Choroid plexus epithelial cell (primary cell): ENCODE results near the gene SCLY.

ENCODE experiments used
- DNase-seq: peaks from one replicate; pipeline ENCODE4 v3.0.0-alpha.2; 2010; ENCODE audit warnings: low read depth
- H3K4me3 ChIP-seq: 2 replicates; pipeline ENCODE4 v1.5.1; 2011; ENCODE audit warnings: low read depth, mild to moderate bottlenecking, control low read depth, low read length, moderate library complexity
- TF ChIP-seq, protein P1 (sequence below): conservative IDR thresholded peaks from 2 replicates; pipeline ENCODE4 v1.5.1; 2011; ENCODE audit warnings: low read depth, mild to moderate bottlenecking, control low read depth, inconsistent platforms, low read length, moderate library complexity

Gene SCLY

DNA sequence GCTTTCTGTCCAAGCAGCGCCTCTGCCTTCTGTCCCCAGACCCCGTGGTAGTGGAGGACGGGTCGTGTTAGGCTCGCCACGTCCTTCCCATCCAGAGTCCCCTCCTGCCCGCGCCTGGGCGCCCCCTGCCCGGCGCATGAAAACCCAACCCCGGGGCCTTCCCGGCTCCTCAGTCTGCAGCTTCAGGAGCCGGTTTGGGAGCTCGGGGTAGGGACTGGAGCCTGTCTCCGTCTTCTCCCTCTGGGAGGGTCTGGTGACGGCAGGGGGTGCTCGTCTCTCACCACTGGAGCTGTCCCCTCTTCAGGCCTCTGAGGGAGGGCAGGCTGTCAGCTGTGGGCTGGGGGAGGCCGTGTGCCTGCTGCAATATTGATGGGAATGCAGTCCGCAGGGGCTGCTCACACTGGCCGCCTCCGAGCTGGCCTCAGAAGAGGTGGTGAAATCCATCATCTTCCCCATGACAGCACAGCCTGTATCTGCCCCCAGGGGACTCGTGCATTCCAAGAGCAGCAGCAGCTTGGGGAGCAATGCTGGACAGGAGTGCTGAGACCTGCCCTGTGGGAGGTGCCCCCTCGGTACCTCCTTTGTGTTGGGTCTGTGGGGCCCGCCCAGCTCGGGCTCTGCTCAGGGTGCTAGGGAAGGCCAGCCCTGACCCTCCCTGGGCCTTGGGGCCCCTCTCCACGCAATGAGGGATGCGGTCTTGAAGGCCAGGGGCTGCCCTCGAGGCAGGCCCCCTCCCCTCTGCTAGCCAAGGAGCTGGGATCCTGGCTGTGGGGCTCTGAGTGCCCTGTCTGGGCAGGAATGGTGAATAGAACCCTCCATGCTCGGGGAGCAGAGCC, 59.9 kb downstream of the SCLY start:
- peak; percentile 36 for DNase-seq
- H3K4me3 ChIP-seq, result no peak overlapping the region
- TF ChIP-seq, protein P1, sequence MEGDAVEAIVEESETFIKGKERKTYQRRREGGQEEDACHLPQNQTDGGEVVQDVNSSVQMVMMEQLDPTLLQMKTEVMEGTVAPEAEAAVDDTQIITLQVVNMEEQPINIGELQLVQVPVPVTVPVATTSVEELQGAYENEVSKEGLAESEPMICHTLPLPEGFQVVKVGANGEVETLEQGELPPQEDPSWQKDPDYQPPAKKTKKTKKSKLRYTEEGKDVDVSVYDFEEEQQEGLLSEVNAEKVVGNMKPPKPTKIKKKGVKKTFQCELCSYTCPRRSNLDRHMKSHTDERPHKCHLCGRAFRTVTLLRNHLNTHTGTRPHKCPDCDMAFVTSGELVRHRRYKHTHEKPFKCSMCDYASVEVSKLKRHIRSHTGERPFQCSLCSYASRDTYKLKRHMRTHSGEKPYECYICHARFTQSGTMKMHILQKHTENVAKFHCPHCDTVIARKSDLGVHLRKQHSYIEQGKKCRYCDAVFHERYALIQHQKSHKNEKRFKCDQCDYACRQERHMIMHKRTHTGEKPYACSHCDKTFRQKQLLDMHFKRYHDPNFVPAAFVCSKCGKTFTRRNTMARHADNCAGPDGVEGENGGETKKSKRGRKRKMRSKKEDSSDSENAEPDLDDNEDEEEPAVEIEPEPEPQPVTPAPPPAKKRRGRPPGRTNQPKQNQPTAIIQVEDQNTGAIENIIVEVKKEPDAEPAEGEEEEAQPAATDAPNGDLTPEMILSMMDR, result peak; percentile 45

DNA sequence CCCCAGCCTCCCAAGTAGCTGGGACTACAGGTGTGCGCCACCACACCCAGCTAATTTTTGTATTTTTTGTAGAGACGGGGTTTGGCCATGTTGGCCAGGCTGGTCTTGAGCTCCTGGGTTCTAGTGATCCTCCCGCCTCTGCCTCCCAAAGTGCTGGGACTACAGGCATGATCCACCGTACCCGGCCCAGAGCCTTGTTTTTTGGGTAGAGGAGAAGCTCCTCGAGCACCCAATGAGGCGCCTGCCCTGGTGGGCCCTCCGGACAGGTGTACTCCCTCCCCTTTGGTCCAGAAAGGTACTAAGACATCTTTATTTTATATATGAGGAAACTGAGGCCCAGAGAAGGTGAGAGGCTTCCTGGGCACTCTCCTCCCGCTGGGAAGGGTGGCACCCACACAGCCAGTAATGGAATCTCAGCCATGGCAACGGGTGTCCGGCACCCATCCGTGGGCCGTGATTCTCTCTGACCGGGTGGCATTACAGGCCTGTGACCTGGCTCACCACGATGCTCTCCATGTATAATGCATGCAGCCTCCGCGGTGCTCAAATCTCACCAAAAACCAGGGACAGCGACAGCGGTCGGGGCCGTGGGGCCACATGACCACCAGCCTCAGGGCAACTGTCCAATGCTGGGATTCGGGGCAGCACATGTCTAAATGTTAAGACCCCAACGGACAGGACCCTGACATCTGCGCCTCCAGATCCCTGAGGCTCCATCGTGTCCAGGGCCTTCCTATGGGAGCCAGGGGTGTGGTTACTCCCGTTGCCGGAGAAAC, 60.9 kb downstream of the SCLY start:
- no peak for DNase-seq
- no peak overlapping the region for H3K4me3 ChIP-seq
- TF ChIP-seq, protein P1, result no peak

DNA sequence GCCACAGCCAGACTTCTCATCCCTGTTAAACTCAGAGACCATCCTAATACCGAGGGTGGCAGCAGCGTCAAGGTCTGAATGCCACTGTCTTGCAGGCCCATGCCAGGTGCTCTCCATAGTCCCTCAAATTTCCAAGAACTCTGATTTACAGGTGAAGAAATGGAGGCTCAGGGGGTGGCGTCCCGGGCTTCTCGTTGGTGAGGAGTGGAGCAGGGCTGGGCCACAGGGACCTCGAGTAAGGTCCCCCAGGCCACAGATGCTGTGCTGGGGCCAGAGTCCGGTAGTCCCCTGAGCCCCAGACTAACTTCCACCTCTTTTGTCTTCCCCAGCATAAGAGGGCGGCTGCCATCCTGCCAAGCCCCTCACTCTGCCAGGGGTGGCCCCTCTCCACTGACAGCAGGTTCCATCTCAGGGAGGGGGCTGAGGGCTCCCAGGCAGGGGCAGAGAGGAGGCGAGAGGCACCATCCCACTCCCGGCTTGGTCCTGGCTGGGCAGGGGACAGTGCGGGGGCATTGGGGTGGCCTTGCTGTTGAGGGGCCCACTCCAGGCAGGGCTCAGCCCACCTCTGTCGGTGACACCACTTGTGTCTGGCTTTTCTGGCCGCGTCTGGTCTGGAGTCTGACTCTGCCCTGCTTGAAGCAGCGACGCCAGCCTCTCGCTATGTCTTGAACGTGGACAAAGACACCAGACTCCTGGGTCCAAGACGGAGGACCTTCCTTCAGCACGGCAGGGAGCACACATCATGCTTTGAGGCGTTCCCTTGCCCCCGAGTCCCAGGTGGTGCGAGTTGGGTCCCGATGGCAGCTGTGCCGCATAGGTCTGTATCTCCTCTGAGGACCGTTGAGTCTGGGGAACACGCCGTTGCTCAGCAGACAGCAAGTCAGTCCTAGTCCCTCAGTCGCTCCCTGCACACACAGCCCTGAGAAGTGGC, 61.8 kb downstream of the SCLY start:
- TF ChIP-seq, protein P1, result no peak
- no peak for DNase-seq
- no peak overlapping the region for H3K4me3 ChIP-seq

DNA sequence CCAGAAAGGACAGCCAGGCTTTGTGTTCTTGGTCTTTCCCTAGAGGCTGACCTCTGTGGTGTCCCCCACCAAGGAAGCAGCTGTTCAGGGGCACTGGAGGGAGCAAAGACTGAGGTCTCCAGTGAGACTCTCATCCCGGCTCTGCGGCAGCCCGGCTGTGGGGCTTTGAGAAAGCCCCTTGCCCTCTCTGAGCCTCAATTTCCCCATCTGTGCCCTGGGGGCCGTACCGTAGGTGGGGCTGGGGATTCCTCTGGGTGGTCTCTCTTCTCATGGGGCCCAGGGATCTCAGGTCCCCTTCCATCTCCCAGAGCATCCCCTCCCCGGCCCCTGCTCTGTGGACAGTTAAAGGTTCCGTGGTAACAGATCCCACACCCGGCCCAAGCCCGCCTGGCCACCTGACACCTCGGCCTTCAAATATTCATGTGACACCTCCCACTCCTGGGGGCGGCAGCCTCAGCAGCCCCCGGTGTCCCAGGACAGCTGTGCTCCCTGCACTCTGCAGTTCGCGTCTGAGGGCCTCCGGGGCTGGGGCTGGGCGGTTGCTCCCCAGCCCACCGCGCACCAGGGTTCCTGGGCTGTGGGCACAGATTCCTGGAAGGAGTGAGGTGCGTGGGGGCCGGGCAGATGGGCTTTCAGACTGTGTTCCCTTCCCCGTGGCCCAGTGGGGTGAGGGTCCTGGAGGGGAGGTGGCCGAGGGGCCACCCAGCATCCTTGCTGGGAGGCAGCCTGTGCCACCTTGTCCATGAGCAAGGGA, 62.6 kb downstream of the SCLY start:
- TF ChIP-seq, protein P1, result no peak
- H3K4me3 ChIP-seq, result no peak overlapping the region
- no peak for DNase-seq

DNA sequence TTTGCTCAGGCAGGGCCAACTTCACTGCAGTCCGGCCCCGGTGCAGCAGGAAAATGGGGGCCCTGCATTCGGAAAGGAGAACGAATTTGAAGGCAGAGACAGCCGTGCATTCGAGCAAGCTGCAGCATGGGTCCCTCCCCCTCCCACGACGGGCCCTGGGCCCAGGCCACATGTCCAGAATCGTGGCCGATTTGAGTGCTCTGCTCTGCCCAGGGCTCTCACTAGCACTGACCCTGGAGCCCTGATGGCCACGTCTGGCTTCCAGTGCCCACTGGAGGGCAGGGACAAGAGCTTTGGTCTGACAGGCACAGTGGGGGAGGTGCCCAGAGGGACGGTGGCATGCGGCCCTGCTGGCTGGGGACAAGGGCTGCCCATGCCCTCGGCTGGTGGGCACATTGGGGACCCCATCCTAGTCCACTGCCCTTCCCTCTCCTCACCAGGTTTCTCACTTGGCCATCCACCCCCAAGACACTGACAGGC, 63.2 kb downstream of the SCLY start:
- TF ChIP-seq, protein P1, result no peak
- no peak for DNase-seq
- H3K4me3 ChIP-seq, result no peak overlapping the region
